Heart left ventricle (tissue), 13 donors: Measurements from ENCODE around the gene ADCY9.

Experiments
- POLR2A ChIP-seq, 2 donors: fragments of 450-650 bp; IDR thresholded peaks; one replicate each; pipeline ENCODE4 v1.6.1; 2017; ENCODE audit warnings: antibody characterized with exemption in 2 of 2, mild to moderate bottlenecking in 2 of 2, moderate library complexity in 2 of 2
- TF ChIP-seq, protein P1 (sequence below), 12 donors: fragments of 200-600 bp; sonication (generic) in 4 of 12; IDR thresholded peaks; one replicate each; pipeline versions ENCODE4 v1.5.0 to v1.8.0; 2018 to 2022; ENCODE audit warnings: antibody characterized with exemption in 12 of 12, mild to moderate bottlenecking in 5 of 12
- donor health status: ischemic (EF 13 %, LVEDD 7.1; RV severe dilation, severe dysfunction).
- donor health status: DM: no; HTN: yes; CAD: no.
- donor health status: DM: no; HTN: no; CAD: no.
- donor health status: ischemic (EF 25% LVEDD 6.9; RV normal size, moderate dysfunction).
- donor health status: ischemic (EF 25% LVEDD 5.7; RV mildly dilated, moderate dysfunction).
- donor health status: ischemic (EF 35%, LVEDD 5.7; RV mildly dilated, moderate dysfunction).
- donor health status: nonischemic (EF 11% LVEDD 7.7; RV severe dilation, severe dysfunction).
- donor health status: DM: yes; HTN: yes; CAD: no.
- donor health status: PGD.
- donor health status: ischemic (EF 29% LVEDD 5.4; RV normal size, mild dysfunction).
- donor health status: nonischemic (EF 23%, LVEDD 6.1; RV moderate dilation, normal function).

DNA sequence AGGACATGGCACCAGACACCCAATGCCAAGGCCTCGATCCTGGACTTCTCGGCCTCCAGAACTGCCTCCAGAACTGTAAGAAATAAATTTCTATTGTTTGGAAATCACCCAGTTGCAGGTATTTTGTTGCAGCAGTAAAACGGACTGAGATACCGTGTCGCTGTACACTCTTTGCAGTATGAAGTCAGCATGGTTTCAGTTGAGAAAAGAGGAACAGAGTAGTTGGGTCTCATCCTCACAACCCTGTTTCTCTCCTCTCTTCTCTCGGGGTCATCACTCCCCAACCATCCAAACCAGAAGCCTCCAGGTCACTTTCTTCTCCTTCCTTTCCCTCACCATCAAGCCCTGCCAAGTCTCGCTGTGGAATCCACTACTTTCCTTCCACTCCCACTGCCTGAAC is 77.8 kb downstream of the ADCY9 start:
- TF ChIP-seq, protein P1, sequence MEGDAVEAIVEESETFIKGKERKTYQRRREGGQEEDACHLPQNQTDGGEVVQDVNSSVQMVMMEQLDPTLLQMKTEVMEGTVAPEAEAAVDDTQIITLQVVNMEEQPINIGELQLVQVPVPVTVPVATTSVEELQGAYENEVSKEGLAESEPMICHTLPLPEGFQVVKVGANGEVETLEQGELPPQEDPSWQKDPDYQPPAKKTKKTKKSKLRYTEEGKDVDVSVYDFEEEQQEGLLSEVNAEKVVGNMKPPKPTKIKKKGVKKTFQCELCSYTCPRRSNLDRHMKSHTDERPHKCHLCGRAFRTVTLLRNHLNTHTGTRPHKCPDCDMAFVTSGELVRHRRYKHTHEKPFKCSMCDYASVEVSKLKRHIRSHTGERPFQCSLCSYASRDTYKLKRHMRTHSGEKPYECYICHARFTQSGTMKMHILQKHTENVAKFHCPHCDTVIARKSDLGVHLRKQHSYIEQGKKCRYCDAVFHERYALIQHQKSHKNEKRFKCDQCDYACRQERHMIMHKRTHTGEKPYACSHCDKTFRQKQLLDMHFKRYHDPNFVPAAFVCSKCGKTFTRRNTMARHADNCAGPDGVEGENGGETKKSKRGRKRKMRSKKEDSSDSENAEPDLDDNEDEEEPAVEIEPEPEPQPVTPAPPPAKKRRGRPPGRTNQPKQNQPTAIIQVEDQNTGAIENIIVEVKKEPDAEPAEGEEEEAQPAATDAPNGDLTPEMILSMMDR (IDR thresholded peaks at IDR 0.05): no peak
- TF ChIP-seq POLR2A (IDR thresholded peaks at IDR 0.05): no peak
